Effector memory CD4-positive, alpha-beta T cell (primary cell): ENCODE results near the gene VARS2.

ENCODE experiments used
- DNase-seq, 3 donors: peaks; one replicate each; pipeline ENCODE4 v3.0.0-alpha.2; 2020
- H3K27ac ChIP-seq: 2 replicates; pipeline ENCODE4 v1.7.0; 2013; ENCODE audit warnings: mild to moderate bottlenecking, low read length, moderate library complexity; ENCODE audit not compliant: insufficient read depth, poor library complexity, severe bottlenecking
- H3K27me3 ChIP-seq: replicated peaks from 2 replicates; pipeline ENCODE4 v1.7.0; 2013; ENCODE audit warnings: mild to moderate bottlenecking, low read length; ENCODE audit not compliant: insufficient read depth, control insufficient read depth, poor library complexity, severe bottlenecking
- H3K36me3 ChIP-seq: 2 replicates; pipeline ENCODE4 v1.7.0; 2013; ENCODE audit warnings: mild to moderate bottlenecking, low read length, moderate library complexity; ENCODE audit not compliant: control insufficient read depth, insufficient read depth
- H3K4me1 ChIP-seq: 2 replicates; pipeline ENCODE4 v1.7.0; 2013; ENCODE audit warnings: low read length, mild to moderate bottlenecking; ENCODE audit not compliant: control insufficient read depth, insufficient read depth, poor library complexity, severe bottlenecking
- H3K4me3 ChIP-seq: 2 replicates; pipeline ENCODE4 v1.7.0; 2013; ENCODE audit warnings: low read length, low read depth, mild to moderate bottlenecking; ENCODE audit not compliant: insufficient read depth, poor library complexity, severe bottlenecking
- H3K9me3 ChIP-seq: 2 replicates; pipeline ENCODE4 v1.7.0; 2013; ENCODE audit warnings: mild to moderate bottlenecking, low read length, moderate library complexity; ENCODE audit not compliant: control insufficient read depth

Gene VARS2

DNA sequence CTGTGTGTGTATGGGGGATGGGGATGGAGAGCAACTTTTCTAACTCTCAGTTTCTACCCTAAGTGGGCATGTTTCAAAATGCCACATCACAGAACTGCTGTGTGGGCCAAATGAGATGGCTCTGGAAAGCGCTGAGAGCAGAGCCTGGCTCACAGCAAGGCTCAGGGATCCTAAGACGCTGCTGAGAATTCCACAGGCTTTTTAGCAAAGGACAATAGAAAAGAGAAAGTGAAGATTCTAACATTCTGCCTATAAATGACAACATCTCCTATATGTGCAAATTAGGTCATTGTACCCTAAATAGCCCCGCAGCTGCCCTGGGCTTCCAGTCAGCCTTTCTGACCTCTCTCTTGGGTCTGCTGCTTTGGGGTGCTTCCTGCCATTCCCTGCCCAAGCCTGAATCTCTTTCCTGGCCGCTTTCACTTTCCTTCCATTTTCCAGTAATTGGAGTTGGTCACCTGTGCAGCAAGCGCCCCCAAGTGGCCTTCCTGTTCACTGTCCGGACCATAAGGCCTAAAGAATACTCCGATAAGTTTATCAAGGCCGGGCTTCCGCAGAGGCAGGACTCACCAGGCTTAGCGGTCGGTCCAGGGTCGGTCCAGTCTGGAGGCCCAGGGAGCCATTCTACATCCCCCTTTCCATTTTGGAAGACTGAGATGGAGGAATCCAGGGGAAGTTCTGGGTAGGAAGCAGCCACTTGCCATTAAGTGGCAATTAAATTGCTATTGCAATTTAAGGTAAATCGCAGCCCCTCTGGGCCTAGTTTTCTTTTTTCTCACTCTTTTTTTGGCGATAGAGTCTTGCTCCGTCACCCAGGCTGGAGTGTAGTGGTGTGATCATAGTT lies 36.4 kb upstream of the VARS2 start:
- Histone ChIP-seq H3K27ac (no peak overlapping the region), H3K9me3 (no peaks in the 10 kb centered on the region), H3K36me3 (no peaks in the 10 kb centered on the region), H3K4me3 (peak overlapping the region; percentile 50), H3K27me3 (no peaks in the 10 kb centered on the region), H3K4me1 (peaks cover 8% of the 10 kb centered on the region)
- peak; percentile 47 to 62 (median 48) for DNase-seq

DNA sequence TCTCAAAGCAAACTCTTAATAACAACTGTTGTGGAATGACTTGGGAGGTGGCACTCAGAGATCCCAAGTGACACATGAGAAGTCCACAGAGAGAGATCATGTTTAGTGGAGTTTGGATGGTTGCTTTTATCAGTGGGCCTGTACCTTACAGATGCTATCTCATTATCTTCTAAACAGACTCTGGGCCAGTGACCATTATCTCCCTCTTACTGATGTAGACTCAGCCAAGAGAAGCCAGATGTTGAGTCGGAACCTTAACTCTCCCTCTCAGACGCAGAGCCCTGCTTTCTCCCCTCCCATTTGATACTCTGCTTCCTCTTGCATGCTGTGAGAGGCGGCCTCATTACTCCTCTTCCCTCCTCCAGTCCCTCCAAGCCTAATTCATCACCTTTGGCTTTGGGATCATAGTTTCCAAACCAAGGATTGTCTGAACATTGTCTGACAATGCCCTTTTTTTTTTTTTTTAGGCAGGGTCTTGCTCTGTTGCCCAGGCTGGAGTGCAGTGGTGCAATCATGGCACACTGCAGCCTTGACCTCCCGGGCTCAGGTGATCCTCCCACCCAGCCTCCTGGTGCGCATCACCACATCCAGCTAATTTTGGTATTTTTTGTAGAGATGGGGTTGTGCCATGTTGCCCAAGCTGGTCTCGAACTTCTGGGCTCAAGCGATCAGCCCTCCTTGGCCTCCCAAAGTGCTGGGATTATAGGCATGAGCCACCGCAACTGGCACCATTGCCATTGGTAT lies 34.2 kb upstream of the VARS2 start:
- no peak overlapping the region for H3K4me3 ChIP-seq
- H3K4me1 ChIP-seq: peaks cover 20% of the 10 kb centered on the region
- H3K27ac ChIP-seq: no peak overlapping the region
- no peak for DNase-seq
- H3K9me3 ChIP-seq: no peaks in the 10 kb centered on the region
- H3K27me3 ChIP-seq: no peaks in the 10 kb centered on the region
- no peaks in the 10 kb centered on the region for H3K36me3 ChIP-seq

DNA sequence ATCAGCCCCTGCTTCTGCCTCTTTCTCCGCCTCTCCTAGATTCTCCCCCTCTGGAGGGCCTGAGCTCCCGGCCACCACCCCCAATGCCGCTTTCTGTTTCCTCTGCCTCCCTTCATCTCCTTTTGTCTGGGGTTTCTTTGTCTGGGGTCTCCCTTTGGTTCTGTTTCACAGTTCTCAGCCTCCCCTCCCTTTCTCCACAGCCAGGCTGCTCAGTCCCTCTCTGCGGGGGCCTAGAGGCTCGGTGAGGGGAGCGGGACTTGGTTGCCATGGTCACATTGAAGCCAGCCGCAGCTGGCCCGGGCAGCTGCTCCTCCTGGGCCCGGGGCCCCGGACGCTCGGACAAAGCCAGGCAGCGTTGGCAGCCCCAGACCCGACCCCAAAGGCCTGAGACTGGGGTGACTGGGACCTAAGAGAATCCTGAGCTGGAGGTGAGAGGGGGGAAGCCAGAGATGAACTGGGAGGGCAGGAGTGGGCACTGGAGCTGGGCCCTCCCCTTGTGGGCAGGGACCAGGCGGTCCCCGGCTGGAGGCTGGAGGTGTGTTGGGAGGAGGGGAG lies 33.3 kb upstream of the VARS2 start:
- no peaks in the 10 kb centered on the region for H3K27me3 ChIP-seq
- no peak overlapping the region for H3K27ac ChIP-seq
- no peak for DNase-seq
- H3K4me1 ChIP-seq: peaks cover 29% of the 10 kb centered on the region
- no peaks in the 10 kb centered on the region for H3K36me3 ChIP-seq
- H3K9me3 ChIP-seq: no peaks in the 10 kb centered on the region
- H3K4me3 ChIP-seq: no peak overlapping the region

DNA sequence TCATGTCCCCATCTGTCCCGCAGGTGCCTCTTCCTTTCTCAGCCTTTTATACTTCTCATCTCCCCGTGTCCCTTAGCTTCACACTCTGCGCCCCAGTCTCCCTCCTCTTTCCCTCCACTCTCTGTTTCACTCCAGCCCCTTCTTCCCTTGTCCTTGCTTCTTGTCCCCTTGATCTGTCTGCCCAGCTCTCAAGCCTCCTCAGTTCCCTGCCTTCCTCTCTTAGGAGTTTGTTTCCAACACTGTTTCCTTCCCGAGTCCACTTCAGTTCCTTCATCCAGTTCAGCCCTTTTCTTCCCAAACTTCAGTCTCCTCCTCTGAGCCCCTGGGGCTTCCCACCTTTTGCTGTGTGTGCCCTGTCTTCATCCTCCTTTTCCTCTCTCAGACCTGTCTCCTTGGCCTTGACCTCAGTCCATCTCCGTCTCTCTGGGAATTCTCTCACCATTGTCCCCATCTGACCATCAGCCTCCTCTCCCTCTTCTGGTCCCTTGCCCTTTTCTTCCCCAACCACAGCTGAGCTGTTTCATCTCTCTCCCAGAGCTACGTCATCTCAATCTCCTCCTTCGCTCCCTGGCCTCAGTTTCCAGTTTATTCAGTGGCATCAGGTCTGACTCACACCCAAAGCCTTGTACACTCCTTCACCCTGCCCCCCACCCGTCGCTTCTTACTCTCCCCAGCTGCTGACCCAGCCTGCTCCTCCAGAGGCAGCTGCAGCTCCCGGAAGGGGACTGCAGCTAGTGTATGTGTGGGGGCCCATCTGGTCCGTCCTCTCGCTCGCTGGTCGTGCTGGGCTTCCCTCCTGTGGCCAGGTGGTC lies 32.4 kb upstream of the VARS2 start:
- Histone ChIP-seq H3K36me3 (no peaks in the 10 kb centered on the region), H3K4me1 (peaks cover 36% of the 10 kb centered on the region), H3K4me3 (no peak overlapping the region), H3K27ac (no peak overlapping the region), H3K9me3 (no peaks in the 10 kb centered on the region), H3K27me3 (no peaks in the 10 kb centered on the region)
- DNase-seq: no peak

DNA sequence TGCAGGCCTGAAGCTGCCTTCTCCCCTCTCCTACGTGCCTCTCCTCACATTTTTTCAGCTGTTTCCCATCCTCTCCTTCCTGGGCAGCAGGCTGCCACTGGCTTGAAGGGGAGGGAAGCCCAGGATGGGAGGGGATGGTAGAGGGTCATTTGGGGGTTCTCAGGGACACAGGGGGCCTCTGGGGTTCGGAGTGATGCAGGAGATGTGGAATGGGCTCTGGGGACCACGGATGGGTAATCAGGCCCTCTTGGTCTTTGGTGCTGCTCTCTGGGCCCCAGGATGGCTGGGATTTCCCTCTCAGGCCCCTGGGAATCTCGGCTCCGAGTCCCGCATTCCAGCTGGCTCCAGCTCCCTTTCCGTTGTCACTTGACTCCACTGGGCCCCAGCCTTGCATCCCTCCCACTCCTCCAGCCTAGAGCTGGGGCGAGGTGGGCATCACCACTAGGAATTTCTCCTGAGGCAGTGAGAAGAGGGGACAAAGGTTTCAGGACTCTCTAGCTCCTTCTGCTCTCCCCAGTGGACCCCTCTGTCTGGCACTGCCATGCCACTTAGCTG lies 31.8 kb upstream of the VARS2 start:
- no peak for DNase-seq
- no peak overlapping the region for H3K4me3 ChIP-seq
- no peaks in the 10 kb centered on the region for H3K27me3 ChIP-seq
- peaks cover 35% of the 10 kb centered on the region for H3K4me1 ChIP-seq
- no peaks in the 10 kb centered on the region for H3K36me3 ChIP-seq
- no peak overlapping the region for H3K27ac ChIP-seq
- no peaks in the 10 kb centered on the region for H3K9me3 ChIP-seq

DNA sequence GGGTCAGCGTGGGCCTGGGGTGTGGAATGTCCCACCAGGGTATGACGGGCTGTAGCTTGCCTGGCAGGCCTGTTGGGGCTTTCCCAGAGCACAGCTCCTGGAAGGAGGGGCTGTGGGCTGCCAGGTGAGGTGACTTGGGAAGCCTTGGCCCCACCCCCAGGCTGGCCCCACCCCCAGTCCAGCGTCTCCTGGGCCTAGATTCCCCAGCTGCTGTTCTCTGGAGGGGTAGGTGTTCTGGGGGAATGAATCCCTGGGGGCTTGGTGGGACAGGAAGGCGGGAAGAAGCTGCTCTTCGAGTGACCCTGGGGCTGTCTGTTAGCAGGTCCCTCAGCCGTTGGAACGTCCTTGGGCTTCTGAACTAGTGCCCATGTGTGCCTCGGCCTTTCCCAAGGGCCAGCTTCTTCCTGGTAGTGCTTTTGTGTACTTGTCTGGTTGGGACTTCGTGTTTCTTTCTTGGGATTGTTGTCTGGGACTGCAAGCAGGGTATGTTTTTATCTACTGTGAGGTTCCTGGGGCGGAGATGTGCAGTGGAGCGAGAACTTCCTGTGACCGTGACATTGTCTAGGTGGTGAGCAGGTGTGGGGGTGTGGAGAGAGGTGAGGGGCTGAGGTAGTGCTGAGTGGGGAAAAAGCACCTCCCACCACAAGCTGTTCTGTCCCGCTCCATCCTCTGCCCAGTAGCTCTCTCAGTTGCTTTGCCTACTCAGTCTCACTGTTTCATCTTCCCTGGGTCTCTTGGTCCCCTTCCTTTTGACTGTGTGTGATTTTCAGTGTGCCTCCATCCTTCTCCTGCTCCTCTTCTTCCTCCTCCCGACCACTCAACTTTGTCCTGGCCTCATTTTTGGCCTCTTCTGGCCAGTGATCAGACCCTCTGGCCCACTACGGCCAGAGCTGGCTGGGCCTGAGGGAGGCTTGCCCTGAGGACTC lies 31.0 kb upstream of the VARS2 start:
- Histone ChIP-seq H3K9me3 (no peaks in the 10 kb centered on the region), H3K4me1 (peaks cover 28% of the 10 kb centered on the region), H3K27me3 (no peaks in the 10 kb centered on the region), H3K4me3 (no peak overlapping the region), H3K27ac (no peak overlapping the region), H3K36me3 (no peaks in the 10 kb centered on the region)
- no peak for DNase-seq

DNA sequence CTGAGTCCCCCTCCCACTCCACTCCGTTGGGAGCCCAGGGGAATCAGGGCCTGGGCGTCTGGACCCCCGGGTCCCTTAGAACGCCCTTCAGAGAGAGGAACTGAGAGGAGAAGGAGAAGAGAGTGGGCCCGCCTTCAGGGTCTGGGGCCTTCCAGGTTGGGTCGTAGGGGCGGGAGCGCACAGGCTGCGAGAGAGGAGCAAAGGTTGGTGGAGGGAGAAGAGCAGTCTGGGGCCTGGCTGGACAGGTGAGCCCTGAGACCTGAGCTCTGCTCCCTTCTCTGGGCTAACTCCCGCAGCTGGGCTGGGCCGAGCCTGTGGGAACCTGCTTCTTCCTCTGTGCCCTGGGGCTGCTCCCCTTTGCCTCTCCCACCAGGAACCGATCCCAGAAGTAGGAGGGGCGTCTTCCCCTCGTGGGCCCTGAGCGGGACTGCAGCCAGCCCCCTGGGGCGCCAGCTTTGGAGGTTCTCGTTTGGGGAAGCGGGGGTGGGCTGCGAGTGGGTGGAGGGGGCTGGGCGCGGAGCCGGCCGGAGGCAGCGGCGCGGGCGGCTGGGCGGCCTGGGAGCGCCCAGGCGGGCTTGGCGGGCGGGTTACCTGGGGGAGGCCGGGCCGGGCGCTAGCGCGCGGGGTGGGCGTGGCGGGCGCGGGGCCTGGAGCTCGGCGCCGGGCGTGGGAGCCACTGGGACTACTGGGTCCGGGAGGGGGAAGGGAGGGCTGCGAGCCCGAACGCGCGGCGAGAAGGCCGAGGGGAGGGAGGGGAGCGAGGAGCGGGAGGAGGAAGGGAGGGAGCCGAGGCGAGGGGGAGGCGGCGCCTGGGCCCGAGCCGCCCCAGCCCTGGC lies 30.1 kb upstream of the VARS2 start, which contains the start of gene DDR1:
TSS of gene DDR1 (plus strand) at position 835 of the 836 bp plus-strand sequence. CDS start 4,211 bp downstream, outside the sequence.
- peak; percentile 19 to 38 (median 31) for DNase-seq

More for the DNA sequence above, 30.1 kb upstream of the VARS2 start, which contains the start of gene DDR1:
- Histone ChIP-seq H3K27me3 (no peaks in the 10 kb centered on the region), H3K4me1 (peaks cover 28% of the 10 kb centered on the region), H3K36me3 (no peaks in the 10 kb centered on the region), H3K9me3 (no peaks in the 10 kb centered on the region), H3K4me3 (peak within 1 kb of the TSS; percentile 67), H3K27ac (no peak within 1 kb of the TSS)
